GM18498 (cell line): Measurements from ENCODE around the gene FAM111A.
A peak's percentile ranks its signal among the peaks of the same experiment; 100 is the strongest.

Source experiments
- ATAC-seq: cut with Tn5 transposase; IDR thresholded peaks from one replicate; pipeline ENCODE4 v1.9.1; 2021; ENCODE audit warnings: mild to moderate bottlenecking, moderate library complexity; ENCODE audit not compliant: unreplicated experiment

Gene FAM111A

DNA sequence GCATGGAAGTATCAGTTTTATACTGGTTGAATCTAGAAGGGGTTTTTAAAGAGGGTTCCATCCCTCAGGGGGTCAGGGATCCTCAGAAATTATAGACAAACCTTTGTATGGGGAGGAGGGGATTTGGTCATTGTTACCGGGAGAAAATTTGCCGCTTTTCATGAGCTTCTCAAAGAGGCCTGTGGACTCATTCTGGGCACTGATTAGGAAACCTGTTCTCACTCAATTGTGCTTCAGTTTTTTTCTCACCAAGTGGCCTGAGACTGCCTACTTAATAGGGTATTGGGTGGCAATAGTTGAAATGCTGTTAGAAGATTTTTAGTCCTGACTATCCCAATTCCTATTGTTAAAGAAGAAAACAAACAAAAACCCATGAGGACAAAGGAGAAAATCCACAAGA lies 56.1 kb downstream of the FAM111A start:
- no peak for ATAC-seq

DNA sequence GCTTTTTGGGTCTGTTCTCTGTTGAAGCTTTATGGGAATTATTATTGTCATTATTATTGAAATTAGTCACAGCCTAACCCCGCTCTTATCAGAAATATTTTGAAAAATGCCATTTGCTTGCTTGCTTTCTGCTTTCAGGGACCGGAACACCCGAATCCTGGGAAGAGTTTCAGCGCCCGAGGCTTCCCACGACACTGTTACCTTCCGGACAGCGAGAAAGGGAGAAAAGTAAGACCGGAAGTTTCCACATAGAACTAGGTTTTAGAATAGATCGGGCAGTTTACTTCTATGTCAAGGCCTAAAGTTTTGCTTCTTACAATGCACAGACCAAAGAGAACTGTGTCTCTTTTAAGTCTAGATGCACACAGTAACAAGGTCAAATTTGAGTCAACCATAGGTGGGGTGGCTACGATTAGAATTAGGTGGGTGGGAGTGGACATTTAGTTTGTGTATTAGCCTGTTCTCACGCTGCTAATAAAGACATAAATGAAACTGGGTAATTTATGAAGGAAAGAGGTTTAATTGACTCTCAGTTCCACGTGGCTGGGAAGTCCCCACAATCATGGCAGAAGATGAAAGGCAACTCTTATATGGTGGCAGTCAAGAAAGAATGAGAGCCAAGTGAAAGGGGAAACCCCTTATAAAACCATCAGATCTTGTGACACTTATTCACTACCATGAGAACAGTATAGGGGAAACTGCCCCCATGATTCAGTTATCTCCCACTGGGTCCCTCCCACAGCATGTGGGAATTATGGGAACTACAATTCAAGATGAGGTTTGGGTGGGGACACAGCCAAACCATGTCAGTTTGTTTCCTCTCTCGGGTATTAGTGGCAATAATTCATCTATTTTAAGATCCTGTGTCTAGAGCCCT lies 57.1 kb downstream of the FAM111A start:
- peak; percentile 62 for ATAC-seq

DNA sequence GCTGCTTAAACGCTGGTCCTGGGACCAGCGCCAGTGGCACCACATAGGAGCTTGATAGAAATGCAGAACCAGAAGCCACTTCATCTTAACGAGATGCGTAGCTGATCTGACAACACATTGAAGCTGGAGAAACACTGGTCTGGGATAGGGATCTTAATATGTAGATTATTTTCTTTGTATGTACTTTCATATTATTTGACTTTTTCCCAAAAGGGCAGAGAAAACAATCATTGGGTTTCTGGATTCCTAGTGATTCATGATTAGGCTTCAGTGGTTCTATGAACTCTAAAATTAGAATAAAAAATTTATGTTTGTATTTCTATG lies 57.7 kb downstream of the FAM111A start:
- ATAC-seq: peak; percentile 41

DNA sequence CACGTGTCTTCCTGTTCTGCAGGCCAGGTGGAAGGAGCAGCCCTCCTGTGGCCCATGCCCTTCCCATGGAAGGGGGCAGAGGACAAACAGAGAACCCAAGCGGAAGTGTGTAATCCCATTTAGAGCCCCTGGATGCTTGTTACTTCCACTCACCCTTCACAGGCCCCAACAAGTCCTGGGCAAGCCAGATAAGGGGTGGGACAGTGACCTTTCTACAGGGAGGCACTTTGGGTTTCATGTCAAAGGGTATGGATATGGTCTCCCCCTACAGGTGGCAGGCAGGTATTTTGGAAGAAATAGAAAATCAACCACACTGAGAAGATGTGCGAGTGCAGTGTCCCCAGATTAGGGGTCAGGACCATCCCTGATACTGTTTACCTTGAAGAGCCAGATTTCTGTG lies 58.7 kb downstream of the FAM111A start:
- ATAC-seq: no peak
